ENCODE data around the gene UQCRC1. TPM values are rescaled to one million over a fixed set of nuclear protein-coding genes. Genes with fewer than 3 reads are reported as not detected.
A peak's percentile ranks its signal among the peaks of the same experiment; 100 is the strongest.

UQCRC1 gene
- polyA plus RNA-seq, 3 donors, result 326 to 409 (median 350) TPM

DNA sequence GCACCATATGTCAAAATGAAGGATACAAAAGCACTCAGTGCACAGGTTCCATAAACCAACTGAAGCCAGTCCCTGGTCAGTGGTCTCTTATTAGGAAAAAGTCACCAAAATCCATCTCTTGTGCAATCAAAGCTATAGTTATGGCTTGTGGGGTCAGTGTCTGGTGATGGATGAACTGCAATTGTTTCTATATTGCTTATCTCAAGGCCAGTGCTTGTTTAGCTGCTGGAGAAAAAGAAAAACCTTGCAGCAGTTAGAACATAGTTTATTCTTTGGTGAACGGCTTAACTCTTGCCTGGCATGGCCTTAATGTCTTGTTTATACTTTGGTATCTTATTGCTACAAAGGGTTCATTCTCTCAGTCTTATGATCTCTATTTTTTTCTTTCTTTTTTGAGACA is 2.9 kb upstream of the UQCRC1 start:
- H3K9me3 ChIP-seq (replicated peaks in 1 of 2; ENCODE audit: control insufficient read depth in 1 of 2, insufficient read depth in 1 of 2, low read length in 2 of 2), result peaks cover 6 to 13% of the 10 kb centered on the region in 2 donors
- peaks cover 3 to 19% (median 12%) of the 10 kb centered on the region in 7 donors for H3K9me3 Mint-ChIP-seq
- H3K9ac ChIP-seq (ENCODE audit: insufficient read depth, low read length, poor library complexity, severe bottlenecking), result no peak overlapping the region
- H3K4me3 ChIP-seq (replicated peaks in 1 of 3; ENCODE audit: low read depth in 2 of 3, low read length in 3 of 3), result no peak overlapping the region
- no peak overlapping the region for H3K4me3 Mint-ChIP-seq
- WGBS (ENCODE audit: insufficient coverage), result 100% methylated on average over 1 of the region's 1 CpG
- peaks cover 27% of the 10 kb centered on the region for H3K4me1 Mint-ChIP-seq
- no peak overlapping the region for H3K27ac ChIP-seq (ENCODE audit: low read depth in 1 of 2, low read length in 2 of 2)
- intact Hi-C loops (cut with micrococcal nuclease), result no loop called here
- H3K36me3 Mint-ChIP-seq, result peaks cover 8 to 13% of the 10 kb centered on the region in 2 donors
- peaks cover 4% of the 10 kb centered on the region for H4K20me1 ChIP-seq (ENCODE audit: insufficient read depth, low read length)
- H3K36me3 ChIP-seq (replicated peaks in 1 of 2; ENCODE audit: control insufficient read depth in 1 of 2, insufficient read depth in 2 of 2, low read length in 2 of 2), result peaks cover 0 to 7% of the 10 kb centered on the region in 2 donors
- no peaks in the 10 kb centered on the region for H3K27me3 ChIP-seq (ENCODE audit: control insufficient read depth in 2 of 2, insufficient read depth in 2 of 2, low read length in 2 of 2)
- no peak overlapping the region for H3K4me2 ChIP-seq (replicated peaks; ENCODE audit: extremely low read depth, low read length, poor library complexity, severe bottlenecking)
- H3K27ac Mint-ChIP-seq, result peak overlapping the region in 1 of 7 donors; percentile 54
- H3K4me1 ChIP-seq (ENCODE audit: control insufficient read depth in 1 of 2, insufficient read depth in 2 of 2, low read length in 2 of 2), result peaks cover 31 to 35% of the 10 kb centered on the region in 2 donors
- H2AFZ ChIP-seq (ENCODE audit: insufficient read depth, low read depth, low read length, poor library complexity, severe bottlenecking), result no peak overlapping the region
- H3K27me3 Mint-ChIP-seq (ENCODE audit: low read depth in 3 of 3), result peaks cover 0 to 4% (median 3%) of the 10 kb centered on the region in 3 donors
- H3K79me2 ChIP-seq (ENCODE audit: insufficient read depth, low read length), result peaks cover 21% of the 10 kb centered on the region
- DNase-seq, result no peak
- TF ChIP-seq, protein P1, sequence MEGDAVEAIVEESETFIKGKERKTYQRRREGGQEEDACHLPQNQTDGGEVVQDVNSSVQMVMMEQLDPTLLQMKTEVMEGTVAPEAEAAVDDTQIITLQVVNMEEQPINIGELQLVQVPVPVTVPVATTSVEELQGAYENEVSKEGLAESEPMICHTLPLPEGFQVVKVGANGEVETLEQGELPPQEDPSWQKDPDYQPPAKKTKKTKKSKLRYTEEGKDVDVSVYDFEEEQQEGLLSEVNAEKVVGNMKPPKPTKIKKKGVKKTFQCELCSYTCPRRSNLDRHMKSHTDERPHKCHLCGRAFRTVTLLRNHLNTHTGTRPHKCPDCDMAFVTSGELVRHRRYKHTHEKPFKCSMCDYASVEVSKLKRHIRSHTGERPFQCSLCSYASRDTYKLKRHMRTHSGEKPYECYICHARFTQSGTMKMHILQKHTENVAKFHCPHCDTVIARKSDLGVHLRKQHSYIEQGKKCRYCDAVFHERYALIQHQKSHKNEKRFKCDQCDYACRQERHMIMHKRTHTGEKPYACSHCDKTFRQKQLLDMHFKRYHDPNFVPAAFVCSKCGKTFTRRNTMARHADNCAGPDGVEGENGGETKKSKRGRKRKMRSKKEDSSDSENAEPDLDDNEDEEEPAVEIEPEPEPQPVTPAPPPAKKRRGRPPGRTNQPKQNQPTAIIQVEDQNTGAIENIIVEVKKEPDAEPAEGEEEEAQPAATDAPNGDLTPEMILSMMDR (IDR thresholded peaks at IDR 0.05), result no peak

DNA sequence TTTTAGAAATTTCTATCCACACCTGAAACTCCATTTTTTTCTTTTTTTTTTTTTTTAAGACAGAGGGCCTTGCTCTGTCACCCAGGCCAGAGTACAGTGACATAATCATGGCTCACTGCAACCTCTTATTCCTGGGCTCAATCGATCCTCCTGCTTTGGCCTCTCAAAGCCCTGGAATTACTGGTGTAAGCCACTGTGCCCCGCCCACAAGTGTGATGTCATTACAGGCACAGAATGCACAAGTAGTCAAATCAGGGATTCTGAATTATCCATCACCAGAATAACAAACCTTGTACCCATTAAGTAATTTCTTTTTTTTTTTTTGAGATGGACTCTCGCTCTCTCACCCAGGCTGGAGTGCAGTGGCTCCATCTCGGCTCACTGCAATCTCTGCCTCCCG is 1.9 kb downstream of the UQCRC1 start:
- peaks cover 0 to 3% (median 0%) of the 10 kb centered on the region in 7 donors for H3K9me3 Mint-ChIP-seq
- H3K4me2 ChIP-seq (replicated peaks; ENCODE audit: extremely low read depth, low read length, poor library complexity, severe bottlenecking), result no peak overlapping the region
- H4K20me1 ChIP-seq (ENCODE audit: insufficient read depth, low read length), result peaks cover 40% of the 10 kb centered on the region
- peaks cover 15 to 16% of the 10 kb centered on the region in 2 donors for H3K4me1 ChIP-seq (ENCODE audit: control insufficient read depth in 1 of 2, insufficient read depth in 2 of 2, low read length in 2 of 2)
- peak overlapping the region in 1 of 7 donors; percentile 48 for H3K27ac Mint-ChIP-seq
- H3K4me1 Mint-ChIP-seq, result peaks cover 21% of the 10 kb centered on the region
- no peak overlapping the region for H3K4me3 ChIP-seq (replicated peaks in 1 of 3; ENCODE audit: low read depth in 2 of 3, low read length in 3 of 3)
- H3K79me2 ChIP-seq (ENCODE audit: insufficient read depth, low read length), result peaks cover 33% of the 10 kb centered on the region
- DNase-seq, result peak in 1 of 3 donors; percentile 12
- H3K4me3 Mint-ChIP-seq, result no peak overlapping the region
- H3K36me3 Mint-ChIP-seq, result peaks cover 49 to 61% of the 10 kb centered on the region in 2 donors
- H2AFZ ChIP-seq (ENCODE audit: insufficient read depth, low read depth, low read length, poor library complexity, severe bottlenecking), result no peak overlapping the region
- H3K27me3 Mint-ChIP-seq (ENCODE audit: low read depth in 3 of 3), result peaks cover 0 to 3% (median 0%) of the 10 kb centered on the region in 3 donors
- intact Hi-C loops (cut with micrococcal nuclease), result loop anchor here in 1 of 2 donors (5.0 kb wide), 1 partner anchor 35 kb away; no protein-coding TSS in a partner anchor
- peaks cover 37 to 51% of the 10 kb centered on the region in 2 donors for H3K36me3 ChIP-seq (replicated peaks in 1 of 2; ENCODE audit: control insufficient read depth in 1 of 2, insufficient read depth in 2 of 2, low read length in 2 of 2)
- WGBS (ENCODE audit: insufficient coverage), result 100% methylated on average over 3 of the region's 5 CpGs
- no peak overlapping the region for H3K9ac ChIP-seq (ENCODE audit: insufficient read depth, low read length, poor library complexity, severe bottlenecking)
- H3K27me3 ChIP-seq (ENCODE audit: control insufficient read depth in 2 of 2, insufficient read depth in 2 of 2, low read length in 2 of 2), result no peaks in the 10 kb centered on the region
- no peaks in the 10 kb centered on the region for H3K9me3 ChIP-seq (replicated peaks in 1 of 2; ENCODE audit: control insufficient read depth in 1 of 2, insufficient read depth in 1 of 2, low read length in 2 of 2)
- TF ChIP-seq, protein P1 (IDR thresholded peaks at IDR 0.05), result no peak
- H3K27ac ChIP-seq (ENCODE audit: low read depth in 1 of 2, low read length in 2 of 2), result no peak overlapping the region
